ENCODE measurements around the gene HOXD13. TPM values are rescaled to one million over a fixed set of nuclear protein-coding genes. Genes with fewer than 3 reads are reported as not detected.
A peak's percentile ranks its signal among the peaks of the same experiment; 100 is the strongest.

HOXD13 gene
- total and polyA plus RNA-seq, 2 donors (not counting 3 experiments of a cell fraction or from before 2014, with no cell fraction given) = not detected

- Histone ChIP-seq H4K20me1 (replicated peaks; ENCODE audit: control insufficient read depth, extremely low read depth, insufficient read depth, low read length) (no peaks in the 10 kb centered on the region), H3K27ac (ENCODE audit: insufficient read depth, low read depth, low read length) (no peak overlapping the region), H3K4me2 (ENCODE audit: insufficient read depth, low read length) (no peak overlapping the region), H3K79me2 (ENCODE audit: control insufficient read depth, insufficient read depth, low read length) (no peaks in the 10 kb centered on the region), H3K9me1 (replicated peaks; ENCODE audit: control insufficient read depth, extremely low read depth, insufficient read depth, low read length) (no peaks in the 10 kb centered on the region), H3K27me3 (ENCODE audit: control insufficient read depth in 2 of 2, insufficient read depth in 2 of 2, low read length in 2 of 2) (peaks cover 90 to 97% of the 10 kb centered on the region in 2 experiments), H3K9me3 (replicated peaks; ENCODE audit: control insufficient read depth, insufficient read depth, low read length) (no peaks in the 10 kb centered on the region), H3K9ac (replicated peaks; ENCODE audit: extremely low read depth, insufficient read depth, low read length) (no peak overlapping the region), H2AFZ (ENCODE audit: low read depth, low read length) (no peak overlapping the region), H3K4me1 (ENCODE audit: control insufficient read depth, extremely low read depth, insufficient read depth, low read length) (no peaks in the 10 kb centered on the region), H3K36me3 (ENCODE audit: control insufficient read depth in 2 of 2, extremely low read depth in 1 of 2, insufficient read depth in 2 of 2, low read length in 2 of 2) (no peaks in the 10 kb centered on the region), H3K4me3 (replicated peaks in 1 of 3; ENCODE audit: insufficient read depth in 1 of 3, low read depth in 1 of 3, low read length in 3 of 3) (no peak overlapping the region)
- DNase-seq (ENCODE audit: low read depth, low spot score) (no peak), FAIRE-seq (no peak)
- CTCF ChIA-PET = interaction anchor here (1.3 to 6.1 kb wide), 6 partner anchors 9 to 881 kb away, joined by 4 to 102 read pairs (median 10); no protein-coding TSS in a partner anchor
- BruUV-seq (replicated peaks) = no TSS peak
- TF ChIP-seq MYC (IDR thresholded peaks at IDR 0.05; ENCODE audit: low read depth, low read length) (no peak), EZH2 (IDR thresholded peaks at IDR 0.05; ENCODE audit: borderline replicate concordance, low read depth, low read length, severe bottlenecking) (peak; percentile 97), POLR2AphosphoS5 (IDR thresholded peaks at IDR 0.05; ENCODE audit: insufficient read depth, low read depth, low read length) (no peak)
- dilution Hi-C loops (cut with MboI; ENCODE audit: extremely low pct_ligation_motif_present, low sequenced_read_pairs) = no loop called here
- POLR2A ChIA-PET = no interaction called here
- intact Hi-C loops (cut with micrococcal nuclease) = no loop called here
Measured at GRCh38 chr2:176084611-176085119, 7.9 kb upstream of the HOXD13 start.

DNA sequence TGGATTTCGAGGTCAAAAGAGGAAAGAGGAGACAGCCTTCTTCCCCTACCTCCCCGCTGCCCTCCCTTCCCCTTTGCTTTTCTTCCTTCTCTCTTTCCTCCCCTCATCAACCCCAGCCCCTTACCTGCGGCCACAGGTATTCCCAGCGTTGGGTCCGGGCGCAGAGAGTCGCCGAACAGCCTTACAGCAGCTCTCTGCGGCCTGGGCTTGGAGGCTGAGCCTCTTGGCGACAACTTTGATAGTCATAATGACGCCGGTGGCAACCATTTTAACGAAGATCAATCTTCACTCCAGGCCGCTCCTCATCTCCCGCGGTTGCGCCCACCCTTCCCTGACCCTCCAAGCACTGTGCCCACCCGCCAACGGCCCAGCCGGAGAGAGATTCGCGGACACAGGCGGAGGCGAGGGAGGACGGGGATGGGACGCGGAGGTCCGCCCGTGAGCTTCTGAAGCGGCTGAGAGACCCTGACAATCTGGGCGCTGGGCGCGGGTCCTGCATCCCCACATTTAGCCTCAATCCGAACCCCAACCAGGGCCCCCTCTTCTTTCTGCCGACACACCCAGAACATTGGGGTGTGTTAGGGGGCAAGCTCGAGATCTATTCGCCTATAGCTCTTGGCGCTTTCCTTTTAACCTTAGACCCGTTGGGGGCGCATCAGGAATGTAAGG is 7.3 kb upstream of the HOXD13 start:
- no peak overlapping the region for H3K27ac ChIP-seq (ENCODE audit: insufficient read depth, low read depth, low read length)
- no peak overlapping the region for H2AFZ ChIP-seq (ENCODE audit: low read depth, low read length)
- no peak overlapping the region for H3K4me2 ChIP-seq (ENCODE audit: insufficient read depth, low read length)
- H3K36me3 ChIP-seq (ENCODE audit: control insufficient read depth in 2 of 2, extremely low read depth in 1 of 2, insufficient read depth in 2 of 2, low read length in 2 of 2) = no peaks in the 10 kb centered on the region
- ChIA-PET CTCF (interaction anchor here (0.6 to 6.1 kb wide), 8 partner anchors 9 to 882 kb away, joined by 4 to 102 read pairs (median 5); no protein-coding TSS in a partner anchor), POLR2A (no interaction called here)
- dilution Hi-C loops (cut with MboI; ENCODE audit: extremely low pct_ligation_motif_present, low sequenced_read_pairs) = no loop called here
- H3K9ac ChIP-seq (replicated peaks; ENCODE audit: extremely low read depth, insufficient read depth, low read length) = no peak overlapping the region
- no peak overlapping the region for H3K4me3 ChIP-seq (replicated peaks in 1 of 3; ENCODE audit: insufficient read depth in 1 of 3, low read depth in 1 of 3, low read length in 3 of 3)
- intact Hi-C loops (cut with micrococcal nuclease) = no loop called here
- DNase-seq (ENCODE audit: low read depth, low spot score) (no peak), FAIRE-seq (no peak)
- peaks cover 95 to 100% of the 10 kb centered on the region in 2 experiments for H3K27me3 ChIP-seq (ENCODE audit: control insufficient read depth in 2 of 2, insufficient read depth in 2 of 2, low read length in 2 of 2)
- H4K20me1 ChIP-seq (replicated peaks; ENCODE audit: control insufficient read depth, extremely low read depth, insufficient read depth, low read length) = no peaks in the 10 kb centered on the region
- H3K9me3 ChIP-seq (replicated peaks; ENCODE audit: control insufficient read depth, insufficient read depth, low read length) = no peaks in the 10 kb centered on the region
- BruUV-seq (replicated peaks) = no TSS peak
- no peaks in the 10 kb centered on the region for H3K4me1 ChIP-seq (ENCODE audit: control insufficient read depth, extremely low read depth, insufficient read depth, low read length)
- no peaks in the 10 kb centered on the region for H3K79me2 ChIP-seq (ENCODE audit: control insufficient read depth, insufficient read depth, low read length)
- H3K9me1 ChIP-seq (replicated peaks; ENCODE audit: control insufficient read depth, extremely low read depth, insufficient read depth, low read length) = no peaks in the 10 kb centered on the region
- no peak for TF ChIP-seq JUN (IDR thresholded peaks at IDR 0.05; ENCODE audit: borderline replicate concordance, insufficient read depth, insufficient read length, low read depth)
- TF ChIP-seq EZH2 (IDR thresholded peaks at IDR 0.05; ENCODE audit: borderline replicate concordance, low read depth, low read length, severe bottlenecking) = peak; percentile 97
- TF ChIP-seq GATA2 (IDR thresholded peaks at IDR 0.05; ENCODE audit: insufficient read depth, insufficient read length, low read depth, low read length) = no peak
- no peak for TF ChIP-seq FOS (IDR thresholded peaks at IDR 0.05; ENCODE audit: borderline replicate concordance, insufficient read depth, low read length)
- TF ChIP-seq CTCF (IDR thresholded peaks at IDR 0.05; ENCODE audit: extremely low read depth in 1 of 2, insufficient read depth in 1 of 2, low read depth in 1 of 2, low read length in 2 of 2) = no peak
